Upper lobe of right lung (tissue), 1 donor: ENCODE measurements around the gene MLLT10. TPM values are rescaled to one million over a fixed set of nuclear protein-coding genes. Genes with fewer than 3 reads are reported as not detected.
A peak's percentile ranks its signal among the peaks of the same experiment; 100 is the strongest.
"Not testable (repeated sequence)": the region's sequence is repeated elsewhere in the genome, so short reads cannot be mapped to it uniquely, and the experiment has no call there.

ENCODE experiments used
- ATAC-seq: fragments of 200-7000 bp; cut with Tn5 transposase; one replicate; pipeline ENCODE4 v1.9.1; 2020; ENCODE audit warnings: mild to moderate bottlenecking, moderate library complexity
- DNase-seq: peaks from one replicate; pipeline ENCODE4 v3.0.0-alpha.2; 2020
- H3K27ac ChIP-seq: fragments of 200-600 bp; one replicate; pipeline ENCODE4 v1.8.0; 2022
- H3K27me3 ChIP-seq: fragments of 200-600 bp; one replicate; pipeline ENCODE4 v1.8.0; 2022; ENCODE audit warnings: mild to moderate bottlenecking
- H3K36me3 ChIP-seq: fragments of 200-600 bp; one replicate; pipeline ENCODE4 v1.8.0; 2022
- H3K4me1 ChIP-seq: fragments of 200-600 bp; one replicate; pipeline ENCODE4 v1.8.0; 2022
- H3K4me3 ChIP-seq: fragments of 200-600 bp; one replicate; pipeline ENCODE4 v1.8.0; 2022; ENCODE audit warnings: mild to moderate bottlenecking
- H3K9me3 ChIP-seq: fragments of 200-600 bp; one replicate; pipeline ENCODE4 v1.8.0; 2022
- CTCF ChIP-seq: fragments of 200-600 bp; IDR thresholded peaks from one replicate; pipeline ENCODE4 v1.8.0; 2022; ENCODE audit warnings: antibody characterized with exemption
- intact Hi-C: fragments of 100-400 bp; cut with DNase I; formaldehyde crosslinking; loops from one replicate; pipeline ENCODE4 v1.11.0; 2022
- total RNA-seq: library from RNA; stranded (reverse); fragmentation: NEBNext Ultra II Directional; extraction: Animal tissue kit (Norgen Biotek cat#: 25700); gene quantifications from one replicate; pipeline ENCODE4 v1.2.1, GENCODE V29; 2021
- donor health status: DM: no; HTN: yes; CAD: no; lungs with severe emphysema.

MLLT10 gene
- total RNA-seq, 1 donor from 2014 or later = 60.6 TPM

- DNase-seq (no peak), ATAC-seq (no peak)
- Histone ChIP-seq H3K27me3 (no peaks in the 10 kb centered on the region), H3K9me3 (no peaks in the 10 kb centered on the region), H3K4me1 (no peaks in the 10 kb centered on the region), H3K4me3 (no peak overlapping the region), H3K36me3 (no peaks in the 10 kb centered on the region), H3K27ac (no peak overlapping the region)
- intact Hi-C loops = no loop called here
- TF ChIP-seq CTCF = no peak
Measured at GRCh38 chr10:21579291-21579690, 45.3 kb downstream of the MLLT10 start.

GRCh38 chr10:21581421-21581834, 47.4 kb downstream of the MLLT10 start:
- H3K4me3 ChIP-seq, H3K27ac ChIP-seq, H3K27me3 ChIP-seq, intact Hi-C loops, H3K36me3 ChIP-seq, ATAC-seq, DNase-seq, H3K4me1 ChIP-seq, H3K9me3 ChIP-seq: not testable (repeated sequence)

GRCh38 chr10:21584834-21585530, 51.0 kb downstream of the MLLT10 start:
- no peak for DNase-seq
- Histone ChIP-seq H3K36me3 (peaks cover 33% of the 10 kb centered on the region), H3K9me3 (no peaks in the 10 kb centered on the region), H3K27me3 (no peaks in the 10 kb centered on the region), H3K4me3 (no peak overlapping the region), H3K4me1 (no peaks in the 10 kb centered on the region), H3K27ac (no peak overlapping the region)
- intact Hi-C loops = no loop called here
- ATAC-seq = no peak
- no peak for TF ChIP-seq CTCF

- ATAC-seq (no peak), DNase-seq (no peak)
- TF ChIP-seq CTCF = no peak
- Histone ChIP-seq H3K36me3 (peaks cover 33% of the 10 kb centered on the region), H3K27me3 (no peaks in the 10 kb centered on the region), H3K4me1 (no peaks in the 10 kb centered on the region), H3K9me3 (no peaks in the 10 kb centered on the region), H3K27ac (no peak overlapping the region), H3K4me3 (no peak overlapping the region)
- intact Hi-C loops = no loop called here
Measured at GRCh38 chr10:21587391-21587790, 53.4 kb downstream of the MLLT10 start.

- H3K4me1 ChIP-seq, H3K27ac ChIP-seq, intact Hi-C loops, ATAC-seq, DNase-seq, H3K27me3 ChIP-seq, H3K9me3 ChIP-seq, H3K4me3 ChIP-seq: not testable (repeated sequence)
- peaks cover 33% of the 10 kb centered on the region for H3K36me3 ChIP-seq
Measured at GRCh38 chr10:21588159-21588558, 54.1 kb downstream of the MLLT10 start.

- Histone ChIP-seq H3K27me3 (no peaks in the 10 kb centered on the region), H3K27ac (no peak overlapping the region), H3K36me3 (peaks cover 8% of the 10 kb centered on the region), H3K4me3 (no peak overlapping the region), H3K4me1 (no peaks in the 10 kb centered on the region), H3K9me3 (no peaks in the 10 kb centered on the region)
- no peak for TF ChIP-seq CTCF
- ATAC-seq (no peak), DNase-seq (no peak)
- intact Hi-C loops = no loop called here
Measured at GRCh38 chr10:21593986-21594385, 60.0 kb downstream of the MLLT10 start.

GRCh38 chr10:21599582-21599981, 65.5 kb downstream of the MLLT10 start:
- ATAC-seq (peak; percentile 89), DNase-seq (no peak)
- H3K4me1 ChIP-seq = peaks cover 9% of the 10 kb centered on the region
- intact Hi-C loops = no loop called here
- no peaks in the 10 kb centered on the region for H3K9me3 ChIP-seq
- H3K4me3 ChIP-seq = no peak overlapping the region
- no peak for TF ChIP-seq CTCF
- H3K36me3 ChIP-seq = peaks cover 8% of the 10 kb centered on the region
- no peaks in the 10 kb centered on the region for H3K27me3 ChIP-seq
- H3K27ac ChIP-seq = no peak overlapping the region
